Stimulated activated CD8-positive, alpha-beta memory T cell treated with anti-CD3 and anti-CD28 coated beads, Interleukin-4, amount 100 ng/mL, for 24 hours (primary cell): ENCODE data around the gene CCDC71L.

Experiments used
- DNase-seq: peaks from one replicate; pipeline ENCODE4 v3.0.0-alpha.2; 2020; ENCODE audit warnings: low read depth

The CCDC71L gene

DNA sequence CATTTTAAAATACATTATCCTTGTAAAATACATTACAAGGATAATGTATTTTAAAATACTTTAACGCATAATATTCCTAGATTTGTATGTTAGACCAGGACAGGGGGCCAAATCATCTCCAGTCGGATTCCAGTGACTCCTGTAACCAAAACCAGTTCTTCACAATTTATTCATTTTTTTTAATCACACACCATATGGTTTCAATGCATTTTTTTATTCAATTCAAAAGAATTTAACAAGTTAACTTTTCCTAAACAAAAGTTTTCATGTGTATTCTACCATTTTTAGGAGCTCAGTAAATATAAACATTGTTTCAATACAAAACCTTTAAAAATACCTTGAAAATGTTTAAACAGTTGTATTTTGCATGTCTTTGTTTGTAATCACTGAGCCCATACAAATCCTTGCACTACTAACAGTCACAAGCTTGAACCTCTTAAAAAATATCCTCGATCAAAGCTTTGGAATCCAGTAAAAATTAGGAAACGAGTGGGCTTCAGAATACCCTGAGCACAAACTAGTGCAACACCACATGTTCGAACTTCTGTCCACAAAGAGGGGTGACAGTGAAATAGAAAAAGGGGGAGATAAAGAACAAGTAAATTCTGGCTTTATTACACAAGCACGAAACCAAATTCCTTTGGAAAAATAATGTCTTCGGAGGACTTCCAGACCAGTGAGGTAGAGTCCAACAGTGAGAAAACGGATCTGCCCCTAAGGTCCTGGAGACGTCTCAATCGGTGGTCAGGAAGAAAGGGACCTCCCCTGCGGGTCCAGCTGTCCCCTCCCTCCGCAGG is 1.6 kb downstream of the CCDC71L start:
- DNase-seq: no peak

DNA sequence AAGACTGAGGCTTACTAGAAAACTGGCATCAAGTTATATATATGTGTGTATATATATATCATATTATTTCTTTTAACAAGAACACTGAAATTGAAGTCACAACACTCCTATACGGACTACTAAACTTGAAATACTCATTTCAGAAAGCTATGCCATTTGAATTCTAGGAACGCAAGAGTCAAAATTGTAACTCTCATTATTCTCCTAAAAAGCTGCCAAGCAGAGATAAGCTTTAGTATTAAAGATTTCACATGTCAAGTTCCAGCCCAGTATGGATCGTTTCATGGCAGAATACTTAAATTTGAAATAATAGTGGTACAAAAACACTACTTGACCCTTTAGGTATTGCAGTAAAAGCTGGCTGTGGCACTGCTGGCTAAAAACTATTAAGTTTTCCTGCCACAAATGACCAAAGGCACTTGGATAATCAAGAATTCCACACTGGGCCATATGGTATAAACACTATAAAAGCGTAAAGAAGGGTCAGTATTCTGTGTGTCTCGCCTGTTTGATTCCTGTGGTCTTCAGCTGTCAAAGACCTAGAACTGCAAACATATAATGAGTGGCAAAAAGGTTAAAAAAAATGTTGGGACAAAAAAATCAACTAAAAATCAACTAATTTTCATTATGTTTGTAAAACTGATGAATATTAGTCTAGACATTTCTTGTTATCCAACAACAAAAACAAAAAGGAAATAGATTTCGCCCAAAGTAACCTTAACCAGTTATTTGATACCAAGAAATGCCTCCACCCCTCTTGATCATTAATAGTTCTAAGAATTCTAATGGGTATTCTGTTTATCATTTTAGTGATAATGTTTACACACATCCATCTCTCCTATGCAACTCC is 2.4 kb downstream of the CCDC71L start:
- no peak for DNase-seq

DNA sequence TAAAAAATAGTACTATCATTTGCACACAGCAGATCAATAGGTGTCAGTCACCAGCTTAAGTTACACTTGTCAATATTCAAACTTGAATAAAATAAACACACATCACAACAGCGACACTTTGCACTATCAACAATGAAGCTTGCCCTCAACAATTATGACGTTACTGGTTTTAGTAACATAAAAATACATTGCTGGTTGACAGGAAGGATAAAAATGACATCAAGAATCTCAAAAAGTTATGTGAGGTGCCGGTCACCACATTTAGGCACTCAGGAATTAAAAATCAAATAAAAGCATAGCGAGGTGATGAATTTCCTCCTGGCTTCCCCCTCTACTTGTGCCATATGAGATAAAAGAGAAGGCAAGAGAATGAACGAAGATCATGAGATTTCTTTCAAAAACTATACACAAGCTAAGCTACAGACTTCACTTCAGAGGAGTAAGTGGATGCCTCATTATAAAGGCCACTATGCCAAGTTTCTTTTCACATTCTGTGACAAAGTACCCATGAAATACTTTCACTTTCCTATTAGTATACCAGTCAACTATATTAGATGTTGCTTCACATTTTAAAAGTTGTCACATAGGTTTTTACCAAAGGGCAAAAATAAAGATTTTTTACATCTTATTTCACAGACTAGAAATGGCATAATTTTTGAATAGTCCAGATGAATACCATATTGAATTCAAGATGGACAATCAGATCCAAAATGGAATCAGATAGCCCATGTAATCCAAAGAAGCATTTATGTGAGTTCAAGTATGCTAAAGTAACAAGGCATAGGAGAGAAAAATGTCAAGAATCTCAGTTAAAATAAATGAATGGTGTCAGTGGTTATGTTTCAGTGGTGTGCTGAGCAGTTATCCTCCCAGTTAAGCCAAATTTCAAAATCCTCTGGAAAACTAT is 3.6 kb downstream of the CCDC71L start:
- DNase-seq: no peak

GRCh38 chr7:106655703-106656498 is 5.1 kb downstream of the CCDC71L start:
- no peak for DNase-seq

GRCh38 chr7:106653488-106653887 is 7.5 kb downstream of the CCDC71L start:
- no peak for DNase-seq

DNA sequence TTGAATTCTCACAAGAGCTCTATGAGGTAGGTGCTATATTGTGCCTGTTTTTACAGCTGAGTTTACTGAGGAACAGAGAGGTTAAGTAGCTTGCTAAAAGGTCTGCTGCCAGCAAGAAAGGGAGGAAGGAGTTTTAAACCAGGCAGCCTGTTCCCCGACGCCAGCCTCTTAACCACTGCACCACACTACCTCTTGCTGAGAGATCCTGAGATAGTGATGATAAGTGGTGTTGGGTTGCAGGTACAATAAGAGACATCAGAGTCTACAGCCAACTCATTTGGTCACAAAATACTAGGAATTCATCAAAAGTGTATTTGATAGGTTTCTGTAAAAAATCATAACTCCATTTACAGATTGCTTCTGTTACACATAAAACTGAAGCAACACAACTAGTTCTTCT is 8.0 kb downstream of the CCDC71L start:
- DNase-seq: no peak

GRCh38 chr7:106652092-106652491 is 8.9 kb downstream of the CCDC71L start:
- DNase-seq: no peak

DNA sequence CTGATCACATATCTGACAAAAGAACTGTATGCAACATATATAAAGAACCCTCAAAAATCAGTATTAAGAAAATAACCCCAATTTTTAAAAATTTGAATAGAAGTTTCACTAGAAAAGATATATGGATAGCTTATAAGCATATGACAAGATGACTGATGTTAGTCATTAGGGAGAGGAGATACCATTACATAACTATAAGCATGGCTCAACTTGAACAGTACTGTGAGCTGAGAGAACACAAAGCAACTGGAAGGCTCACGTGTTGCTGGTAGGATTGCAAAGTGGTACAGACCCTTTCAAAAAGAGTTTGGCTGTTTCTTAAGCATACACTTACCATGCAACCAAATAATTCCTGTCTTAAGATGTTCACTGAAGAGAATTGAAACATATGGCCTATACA is 14.7 kb downstream of the CCDC71L start:
- DNase-seq: no peak

DNA sequence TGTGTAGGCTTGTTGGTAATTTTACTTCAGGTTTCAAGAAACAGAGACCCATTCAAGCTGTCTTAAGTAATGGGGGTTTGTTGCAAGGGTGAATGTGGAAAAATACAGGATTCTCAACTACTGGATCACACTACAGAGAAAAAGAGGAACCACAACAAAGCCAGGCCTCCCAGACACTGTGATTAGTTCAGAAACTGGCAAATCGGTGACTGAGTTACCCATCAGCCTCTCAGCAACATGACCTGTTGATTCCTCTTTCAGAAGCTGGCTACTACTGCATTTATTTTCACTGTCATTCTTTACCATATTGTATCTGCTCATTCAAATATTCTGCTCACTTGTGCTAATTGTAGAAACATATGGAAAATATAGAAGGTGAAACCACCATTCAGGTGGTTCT is 16.0 kb downstream of the CCDC71L start:
- no peak for DNase-seq

GRCh38 chr7:106643216-106644000 is 17.6 kb downstream of the CCDC71L start:
- DNase-seq: no peak

GRCh38 chr7:106641416-106641815 is 19.5 kb downstream of the CCDC71L start:
- no peak for DNase-seq

DNA sequence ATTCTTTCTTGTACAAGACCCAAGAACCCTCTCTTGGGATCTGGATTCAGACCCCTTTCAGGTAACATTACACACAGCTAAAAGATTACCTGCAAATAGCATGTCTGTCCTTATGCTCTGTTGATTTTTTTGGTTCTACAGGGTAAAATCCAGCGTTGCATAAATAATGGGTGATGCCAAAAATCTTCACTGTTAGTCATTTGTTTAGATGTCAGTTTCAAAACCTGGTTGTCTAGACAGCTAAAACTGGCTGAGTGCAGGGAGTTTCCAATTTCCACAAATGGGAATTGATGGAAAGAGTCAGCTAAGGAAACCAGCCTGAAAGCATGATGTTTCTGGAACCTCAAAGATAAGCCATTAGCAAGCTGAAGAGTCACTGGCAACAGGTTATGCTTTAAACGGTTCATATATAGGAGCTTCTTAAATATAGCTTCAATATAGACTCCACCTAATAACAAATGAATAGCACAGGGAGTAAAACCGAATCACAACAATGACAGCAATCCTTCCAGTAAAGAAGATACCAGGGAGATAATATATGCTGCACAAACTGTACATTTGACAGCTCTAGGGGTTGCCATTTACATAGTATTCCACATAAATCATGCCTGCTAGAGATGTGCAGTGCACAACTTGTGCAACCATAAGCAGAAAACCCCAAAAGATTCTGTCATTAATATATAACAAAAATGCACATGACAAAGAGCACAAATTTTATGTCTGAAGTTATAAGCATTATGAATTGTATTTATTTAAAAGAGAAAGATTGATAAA is 20.4 kb downstream of the CCDC71L start:
- no peak for DNase-seq

DNA sequence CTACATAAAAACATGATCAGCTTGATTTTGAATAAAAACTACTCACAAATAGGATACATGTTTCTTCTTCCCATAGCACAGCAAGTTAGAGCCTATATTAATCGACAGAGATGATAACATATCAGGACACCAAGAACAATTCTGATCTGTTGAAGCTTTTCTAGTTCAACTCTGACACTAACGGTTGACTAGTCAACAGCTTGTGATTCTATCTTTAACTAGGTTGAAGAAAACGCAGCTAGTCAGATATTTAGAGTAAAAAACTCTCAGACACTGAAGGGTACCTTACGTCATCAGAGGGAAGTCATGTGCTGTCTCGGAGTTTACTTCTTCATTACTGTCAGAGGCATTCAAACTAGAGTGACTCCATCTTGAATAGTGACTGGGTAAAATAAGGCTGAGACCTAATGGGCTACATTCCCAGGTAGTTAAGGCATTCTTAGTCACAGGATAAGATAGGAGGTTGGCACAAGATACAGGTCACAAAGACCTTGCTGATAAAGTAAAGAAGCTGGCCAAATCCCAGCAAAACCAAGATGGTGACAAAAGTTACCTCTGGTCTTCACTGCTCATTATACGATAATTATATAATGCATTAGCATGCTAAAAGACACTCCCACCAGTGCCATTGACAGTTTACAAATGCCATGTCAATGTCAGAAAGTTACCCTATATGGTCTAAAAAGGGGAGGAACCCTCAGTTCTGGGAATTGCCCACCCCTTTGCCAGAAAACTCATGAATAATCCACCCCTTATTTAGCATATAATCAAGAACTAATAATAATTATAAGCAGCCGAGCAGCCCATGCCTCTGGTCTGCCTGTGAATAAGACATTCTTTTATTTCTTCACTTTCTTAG is 21.3 kb downstream of the CCDC71L start:
- DNase-seq: no peak

- no peak for DNase-seq
Measured at GRCh38 chr7:106635411-106635810, 25.5 kb downstream of the CCDC71L start.

DNA sequence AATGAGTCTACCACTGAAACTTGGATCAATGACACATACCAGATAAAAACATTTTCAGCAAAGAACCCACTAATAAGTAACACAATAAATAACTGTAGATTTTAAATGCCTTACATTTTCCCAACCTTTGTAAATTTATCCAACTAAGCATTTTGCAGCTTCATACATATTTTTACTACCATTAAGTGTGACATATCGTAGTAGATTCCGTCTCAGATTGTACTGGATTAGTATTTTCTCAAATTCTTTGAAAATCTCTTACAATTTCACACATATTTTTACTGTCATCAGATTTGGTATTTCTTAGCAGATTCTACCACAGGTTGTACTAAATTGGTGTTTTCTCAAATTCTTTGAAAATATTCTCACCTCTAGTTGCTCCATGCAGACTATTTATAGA is 26.0 kb downstream of the CCDC71L start:
- DNase-seq: no peak

- DNase-seq: no peak
Measured at GRCh38 chr7:106630648-106631047, 30.3 kb downstream of the CCDC71L start.

GRCh38 chr7:106629516-106629915 is 31.4 kb downstream of the CCDC71L start:
- DNase-seq: no peak

DNA sequence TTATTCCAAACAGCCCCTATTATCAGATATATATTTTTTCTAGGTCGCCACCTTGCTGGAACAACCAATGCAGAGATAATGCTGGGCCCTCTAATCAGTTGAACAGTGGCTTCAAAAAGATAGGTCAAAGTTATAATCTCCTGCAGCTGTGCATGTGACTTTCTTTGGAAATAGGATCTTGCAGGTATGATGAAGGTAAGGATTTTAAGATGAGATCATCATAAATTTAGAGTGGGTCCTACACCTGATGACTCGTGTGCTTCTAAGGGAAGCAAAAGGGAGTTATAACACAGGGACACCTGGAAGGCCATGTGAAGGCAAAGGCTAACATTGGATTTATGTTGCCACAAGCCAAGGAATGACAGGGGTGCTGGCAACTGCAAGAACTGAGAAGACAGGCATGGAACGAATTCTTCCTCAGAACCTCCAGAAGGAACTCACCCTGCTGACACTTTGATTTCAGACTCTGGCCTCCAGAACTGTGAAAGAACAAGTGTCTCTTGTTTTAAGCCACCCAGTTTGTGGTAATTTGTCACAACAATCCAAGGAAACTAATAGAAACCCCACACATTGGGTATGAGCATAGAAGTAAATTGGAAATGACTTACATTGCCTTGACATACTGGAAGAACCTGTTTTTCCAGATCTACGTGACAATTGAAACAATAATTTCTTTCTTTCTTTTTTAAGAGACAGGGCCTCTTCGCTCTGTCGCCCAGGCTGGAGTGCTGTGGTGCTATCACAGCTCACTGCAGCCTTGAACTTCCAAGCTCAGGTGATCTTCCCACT is 34.4 kb downstream of the CCDC71L start:
- no peak for DNase-seq
